Measurements from ENCODE around the gene CLIC1. TPM values are rescaled to one million over a fixed set of nuclear protein-coding genes. Genes with fewer than 3 reads are reported as not detected.

The CLIC1 gene
- polyA plus RNA-seq, 1 donor (not counting 4 experiments of a cell fraction or from before 2014, with no cell fraction given), result 832 TPM

GRCh38 chr6:31722173-31722572 lies 14.2 kb downstream of the CLIC1 start:
- no peak overlapping the region for H3K4me2 ChIP-seq (ENCODE audit: control insufficient read depth, extremely low read depth, insufficient read depth, low read depth, low read length)
- no peak overlapping the region for H3K4me3 ChIP-seq (ENCODE audit: control insufficient read depth in 2 of 3, extremely low read depth in 1 of 3, insufficient read depth in 2 of 3, low read depth in 1 of 3, low read length in 3 of 3)
- peaks cover 31% of the 10 kb centered on the region for H3K4me1 ChIP-seq (ENCODE audit: control insufficient read depth, extremely low read depth, insufficient read depth, low read length)
- TF ChIP-seq CTCF (optimal IDR thresholded peaks at IDR 0.05 in 1 of 3, IDR thresholded peaks at IDR 0.05 in 1 of 3, conservative IDR thresholded peaks at IDR 0.05 in 1 of 3; ENCODE audit: extremely low read depth in 1 of 3, insufficient read depth in 2 of 3, low read length in 3 of 3) (no peak), EZH2 (IDR thresholded peaks at IDR 0.05; ENCODE audit: low read length) (no peak)
- H3K9me3 ChIP-seq (ENCODE audit: control insufficient read depth, low read depth, low read length), result no peaks in the 10 kb centered on the region
- DNase-seq (ENCODE audit: low read depth, low spot score), result no peak
- H3K9ac ChIP-seq (ENCODE audit: control insufficient read depth, extremely low read depth, insufficient read depth, low read length), result no peak overlapping the region
- peaks cover 0 to 6% of the 10 kb centered on the region in 2 experiments for H3K36me3 ChIP-seq (ENCODE audit: control insufficient read depth in 2 of 2, extremely low read depth in 1 of 2, insufficient read depth in 2 of 2, low read length in 2 of 2)
- H4K20me1 ChIP-seq (ENCODE audit: control insufficient read depth, extremely low read depth, insufficient read depth, low read length), result no peaks in the 10 kb centered on the region
- no peak overlapping the region for H3K27ac ChIP-seq (ENCODE audit: control insufficient read depth, insufficient read depth, low read length)
- dilution Hi-C loops (cut with MboI; ENCODE audit: extremely low pct_ligation_motif_present, low sequenced_read_pairs), result no loop called here
- FAIRE-seq, result no peak
- H2AFZ ChIP-seq (ENCODE audit: control insufficient read depth, low read length), result no peak overlapping the region
- H3K27me3 ChIP-seq (ENCODE audit: control insufficient read depth, extremely low read depth, insufficient read depth, low read length), result no peaks in the 10 kb centered on the region
- no peaks in the 10 kb centered on the region for H3K79me2 ChIP-seq (ENCODE audit: control insufficient read depth, insufficient read depth, low read length)
- peaks cover 5% of the 10 kb centered on the region for H3K9me1 ChIP-seq (ENCODE audit: control insufficient read depth, extremely low read depth, insufficient read depth, low read length)

- Histone ChIP-seq H3K27me3 (ENCODE audit: control insufficient read depth, extremely low read depth, insufficient read depth, low read length) (no peaks in the 10 kb centered on the region), H2AFZ (ENCODE audit: control insufficient read depth, low read length) (no peak within 1 kb of the TSS), H3K79me2 (ENCODE audit: control insufficient read depth, insufficient read depth, low read length) (no peaks in the 10 kb centered on the region), H3K27ac (ENCODE audit: control insufficient read depth, insufficient read depth, low read length) (no peak within 1 kb of the TSS), H3K9me3 (ENCODE audit: control insufficient read depth, low read depth, low read length) (no peaks in the 10 kb centered on the region), H3K4me1 (ENCODE audit: control insufficient read depth, extremely low read depth, insufficient read depth, low read length) (peaks cover 31% of the 10 kb centered on the region), H3K36me3 (ENCODE audit: control insufficient read depth in 2 of 2, extremely low read depth in 1 of 2, insufficient read depth in 2 of 2, low read length in 2 of 2) (peaks cover 0 to 4% of the 10 kb centered on the region in 2 experiments), H3K9ac (ENCODE audit: control insufficient read depth, extremely low read depth, insufficient read depth, low read length) (no peak within 1 kb of the TSS), H3K4me2 (ENCODE audit: control insufficient read depth, extremely low read depth, insufficient read depth, low read depth, low read length) (no peak within 1 kb of the TSS), H4K20me1 (ENCODE audit: control insufficient read depth, extremely low read depth, insufficient read depth, low read length) (no peaks in the 10 kb centered on the region), H3K9me1 (ENCODE audit: control insufficient read depth, extremely low read depth, insufficient read depth, low read length) (peaks cover 5% of the 10 kb centered on the region), H3K4me3 (ENCODE audit: control insufficient read depth in 2 of 3, extremely low read depth in 1 of 3, insufficient read depth in 2 of 3, low read depth in 1 of 3, low read length in 3 of 3) (no peak within 1 kb of the TSS)
- DNase-seq (ENCODE audit: low read depth, low spot score) (no peak), FAIRE-seq (no peak)
- dilution Hi-C loops (cut with MboI; ENCODE audit: extremely low pct_ligation_motif_present, low sequenced_read_pairs), result no loop called here
- no peak for TF ChIP-seq EZH2 (IDR thresholded peaks at IDR 0.05; ENCODE audit: low read length)
- no peak for TF ChIP-seq CTCF (optimal IDR thresholded peaks at IDR 0.05 in 1 of 3, IDR thresholded peaks at IDR 0.05 in 1 of 3, conservative IDR thresholded peaks at IDR 0.05 in 1 of 3; ENCODE audit: extremely low read depth in 1 of 3, insufficient read depth in 2 of 3, low read length in 3 of 3)
These were observed 14.8 kb downstream of the CLIC1 start, which contains the start of gene LY6G6C for GRCh38 chr6:31721351-31722020. LY6G6C (minus strand) TSS chr6:31721746; CDS start chr6:31721679, 67 bp downstream.

Data from keratinocyte (primary cell).